Stomach (tissue), 4 donors: ENCODE data around the gene UBAP2.
A peak's percentile ranks its signal among the peaks of the same experiment; 100 is the strongest.

Experiments
- POLR2AphosphoS5 ChIP-seq, 3 donors: sonication (generic); formaldehyde crosslinking; IDR thresholded peaks; one replicate each; pipeline ENCODE4 v1.6.1; 2016; ENCODE audit warnings: antibody characterized with exemption in 3 of 3
- TF ChIP-seq, protein P1 (sequence below), 7 experiments: fragments of 450-650 bp in 4 of 7; fragments of 200-600 bp in 3 of 7; sonication (generic) in 3 of 7; IDR thresholded peaks; one replicate each; pipeline ENCODE4 v1.5.1; 2016 to 2019; ENCODE audit warnings: antibody characterized with exemption in 7 of 7, control low read depth in 2 of 7, mild to moderate bottlenecking in 1 of 7

DNA sequence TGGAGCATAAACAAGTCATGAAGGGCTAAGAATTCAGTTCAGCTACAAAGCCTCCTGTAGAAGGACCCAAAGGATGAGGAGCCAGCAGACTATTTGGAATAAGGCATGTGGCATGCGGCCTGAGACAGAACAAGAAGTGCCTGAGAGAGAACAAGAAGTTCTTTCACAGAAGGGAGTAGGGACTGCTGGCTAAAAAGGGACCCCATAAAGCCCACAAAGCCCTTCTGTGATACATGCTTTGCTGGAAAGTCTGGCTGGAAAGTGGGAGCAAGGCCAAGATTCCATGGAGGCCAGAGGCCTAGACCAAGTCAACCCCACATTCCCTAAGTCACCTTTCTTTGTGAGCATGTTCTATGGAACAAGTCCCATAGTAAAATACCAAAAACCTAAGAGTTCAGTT is 35.9 kb upstream of the UBAP2 start:
- TF ChIP-seq POLR2AphosphoS5 (IDR thresholded peaks at IDR 0.05) = peak in 1 of 3 donors; percentile 11
- TF ChIP-seq, protein P1, sequence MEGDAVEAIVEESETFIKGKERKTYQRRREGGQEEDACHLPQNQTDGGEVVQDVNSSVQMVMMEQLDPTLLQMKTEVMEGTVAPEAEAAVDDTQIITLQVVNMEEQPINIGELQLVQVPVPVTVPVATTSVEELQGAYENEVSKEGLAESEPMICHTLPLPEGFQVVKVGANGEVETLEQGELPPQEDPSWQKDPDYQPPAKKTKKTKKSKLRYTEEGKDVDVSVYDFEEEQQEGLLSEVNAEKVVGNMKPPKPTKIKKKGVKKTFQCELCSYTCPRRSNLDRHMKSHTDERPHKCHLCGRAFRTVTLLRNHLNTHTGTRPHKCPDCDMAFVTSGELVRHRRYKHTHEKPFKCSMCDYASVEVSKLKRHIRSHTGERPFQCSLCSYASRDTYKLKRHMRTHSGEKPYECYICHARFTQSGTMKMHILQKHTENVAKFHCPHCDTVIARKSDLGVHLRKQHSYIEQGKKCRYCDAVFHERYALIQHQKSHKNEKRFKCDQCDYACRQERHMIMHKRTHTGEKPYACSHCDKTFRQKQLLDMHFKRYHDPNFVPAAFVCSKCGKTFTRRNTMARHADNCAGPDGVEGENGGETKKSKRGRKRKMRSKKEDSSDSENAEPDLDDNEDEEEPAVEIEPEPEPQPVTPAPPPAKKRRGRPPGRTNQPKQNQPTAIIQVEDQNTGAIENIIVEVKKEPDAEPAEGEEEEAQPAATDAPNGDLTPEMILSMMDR (IDR thresholded peaks at IDR 0.05) = no peak
